Neuronal stem cell (in vitro differentiated cells): Measurements from ENCODE around the gene CNKSR2.
A peak's percentile ranks its signal among the peaks of the same experiment; 100 is the strongest.

ENCODE experiments used
- DNase-seq: peaks from one replicate; pipeline ENCODE4 v3.0.0-alpha.2; 2013; ENCODE audit warnings: low spot score
- H2AFZ ChIP-seq: one replicate; pipeline ENCODE4 v1.6.1; 2013; ENCODE audit warnings: mild to moderate bottlenecking, low read length, inconsistent platforms
- H2AK5ac ChIP-seq: 2 replicates; pipeline ENCODE4 v1.6.1; 2013; ENCODE audit warnings: low read depth, mild to moderate bottlenecking, inconsistent platforms, low read length, moderate library complexity, mixed read lengths
- H2BK120ac ChIP-seq: 2 replicates; pipeline ENCODE4 v1.6.1; 2013; ENCODE audit warnings: low read depth, mild to moderate bottlenecking, inconsistent platforms, low read length, moderate library complexity, mixed read lengths
- H2BK12ac ChIP-seq: one replicate; pipeline ENCODE4 v1.6.1; 2013; ENCODE audit warnings: low read length, inconsistent platforms
- H2BK15ac ChIP-seq: 2 replicates; pipeline ENCODE4 v1.6.1; 2013; ENCODE audit warnings: mild to moderate bottlenecking, low read length, inconsistent platforms, mixed read lengths
- H2BK5ac ChIP-seq: one replicate; pipeline ENCODE4 v1.6.1; 2013; ENCODE audit warnings: inconsistent platforms, mild to moderate bottlenecking, low read length, moderate library complexity
- H3K14ac ChIP-seq: one replicate; pipeline ENCODE4 v1.6.1; 2013; ENCODE audit warnings: low read length, inconsistent platforms
- H3K18ac ChIP-seq: 2 replicates; pipeline ENCODE4 v1.6.1; 2013; ENCODE audit warnings: low read length, inconsistent platforms
- H3K23ac ChIP-seq: 2 replicates; pipeline ENCODE4 v1.6.1; 2013; ENCODE audit warnings: low read depth, mild to moderate bottlenecking, mixed read lengths, low read length, inconsistent platforms; ENCODE audit not compliant: poor library complexity
- H3K27ac ChIP-seq: replicated peaks from 3 replicates; pipeline ENCODE4 v1.5.1; 2013; ENCODE audit warnings: low read length, inconsistent platforms
- H3K27me3 ChIP-seq, 3 experiments: 2 replicates each; pipeline ENCODE4 v1.6.1; 2013; ENCODE audit warnings: low read length in 3 of 3, mild to moderate bottlenecking in 2 of 3, inconsistent platforms in 1 of 3, low read depth in 1 of 3, mixed read lengths in 1 of 3, moderate library complexity in 1 of 3; ENCODE audit not compliant: control insufficient read depth in 3 of 3, insufficient read depth in 3 of 3
- H3K36me3 ChIP-seq, 2 donors: replicated peaks in 1 of 2; 2 replicates each; pipeline ENCODE4 v1.6.1; 2013; ENCODE audit warnings: low read length in 2 of 2; ENCODE audit not compliant: control insufficient read depth in 2 of 2, insufficient read depth in 2 of 2
- H3K4ac ChIP-seq: 2 replicates; pipeline ENCODE4 v1.6.1; 2013; ENCODE audit warnings: inconsistent platforms, mild to moderate bottlenecking, low read length, moderate library complexity
- H3K4me1 ChIP-seq, 2 donors: 1 replicate in 1 of 2; 2 replicates in 1 of 2; pipeline ENCODE4 v1.6.1; 2013; ENCODE audit warnings: low read length in 2 of 2, low read depth in 1 of 2; ENCODE audit not compliant: control insufficient read depth in 2 of 2, insufficient read depth in 1 of 2
- H3K4me2 ChIP-seq: one replicate; pipeline ENCODE4 v1.6.1; 2013; ENCODE audit warnings: mild to moderate bottlenecking, low read length, inconsistent platforms; ENCODE audit not compliant: insufficient read depth, poor library complexity, severe bottlenecking
- H3K4me3 ChIP-seq, 2 donors: 2 replicates each; pipeline ENCODE4 v1.5.1; 2013; ENCODE audit warnings: low read length in 2 of 2, mild to moderate bottlenecking in 2 of 2, inconsistent platforms in 1 of 2, moderate library complexity in 1 of 2
- H3K79me1 ChIP-seq: one replicate; pipeline ENCODE4 v1.6.1; 2013; ENCODE audit warnings: low read depth, mild to moderate bottlenecking, inconsistent platforms, low read length, moderate library complexity
- H3K9ac ChIP-seq: one replicate; pipeline ENCODE4 v1.6.1; 2013; ENCODE audit warnings: mild to moderate bottlenecking, low read depth, low read length, inconsistent platforms; ENCODE audit not compliant: poor library complexity
- H3K9me3 ChIP-seq, 2 donors: replicated peaks in 1 of 2; 2 replicates each; pipeline versions ENCODE3 to v1.6.1; 2013; ENCODE audit warnings: low read length in 2 of 2, mild to moderate bottlenecking in 2 of 2, inconsistent platforms in 1 of 2, low read depth in 1 of 2, mixed read lengths in 1 of 2, moderate library complexity in 1 of 2; ENCODE audit not compliant: control insufficient read depth in 2 of 2, insufficient read depth in 1 of 2
- H4K8ac ChIP-seq: one replicate; pipeline ENCODE4 v1.6.1; 2013; ENCODE audit warnings: low read depth, mild to moderate bottlenecking, inconsistent platforms, low read length, moderate library complexity
- H4K91ac ChIP-seq: one replicate; pipeline ENCODE4 v1.6.1; 2013; ENCODE audit warnings: low read length, low read depth, mild to moderate bottlenecking, inconsistent platforms; ENCODE audit not compliant: poor library complexity
- WGBS, 2 donors: extraction: QIAGEN DNeasy Blood & Tissue Kit; methylation state at CpG; one replicate each; pipeline ENCODE4 v1.1.7; 2013; ENCODE audit warnings: missing lambda C conversion rate in 2 of 2, mixed read lengths in 1 of 2; ENCODE audit not compliant: insufficient read length in 2 of 2, insufficient replicate concordance in 1 of 2; ENCODE audit errors: extremely low coverage in 2 of 2; 5-methylcytosine and 5-hydroxymethylcytosine counted together

CNKSR2 gene

DNA sequence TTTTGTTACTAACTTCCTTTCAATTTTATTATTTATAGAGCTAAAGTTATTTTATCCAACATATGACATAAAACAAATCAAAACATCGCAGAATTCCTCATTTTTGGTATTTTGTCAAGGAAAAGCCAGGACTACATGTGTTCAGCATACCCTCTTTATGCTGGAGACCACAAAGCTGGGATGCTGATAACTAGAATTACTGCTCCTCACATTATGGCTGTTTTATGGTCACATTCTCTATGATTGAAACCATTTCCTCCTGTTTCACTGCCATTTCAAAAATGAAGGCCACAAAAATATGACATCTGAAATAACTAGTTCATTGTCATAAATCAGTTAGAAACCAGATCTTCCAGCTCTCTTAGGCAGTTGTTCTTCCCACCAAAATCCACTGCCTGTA, 242.2 kb downstream of the CNKSR2 start:
- Histone ChIP-seq H3K9ac (no peak overlapping the region), H4K8ac (no peak overlapping the region), H3K14ac (no peak overlapping the region), H2BK5ac (no peak overlapping the region), H3K4me2 (no peak overlapping the region), H3K27ac (no peak overlapping the region), H3K4me1 (no peaks in the 10 kb centered on the region), H2BK12ac (no peak overlapping the region), H2BK15ac (no peak overlapping the region), H3K9me3 (no peaks in the 10 kb centered on the region), H3K23ac (no peak overlapping the region), H3K79me1 (no peaks in the 10 kb centered on the region), H3K4ac (no peak overlapping the region), H2AFZ (no peak overlapping the region), H2AK5ac (no peak overlapping the region), H3K4me3 (no peak overlapping the region), H3K36me3 (no peaks in the 10 kb centered on the region), H2BK120ac (no peak overlapping the region), H3K18ac (no peak overlapping the region), H3K27me3 (no peaks in the 10 kb centered on the region), H4K91ac (no peak overlapping the region)
- no CpG with 5 or more reads among the region's 1 CpG for WGBS, 2 donors
- DNase-seq = no peak

DNA sequence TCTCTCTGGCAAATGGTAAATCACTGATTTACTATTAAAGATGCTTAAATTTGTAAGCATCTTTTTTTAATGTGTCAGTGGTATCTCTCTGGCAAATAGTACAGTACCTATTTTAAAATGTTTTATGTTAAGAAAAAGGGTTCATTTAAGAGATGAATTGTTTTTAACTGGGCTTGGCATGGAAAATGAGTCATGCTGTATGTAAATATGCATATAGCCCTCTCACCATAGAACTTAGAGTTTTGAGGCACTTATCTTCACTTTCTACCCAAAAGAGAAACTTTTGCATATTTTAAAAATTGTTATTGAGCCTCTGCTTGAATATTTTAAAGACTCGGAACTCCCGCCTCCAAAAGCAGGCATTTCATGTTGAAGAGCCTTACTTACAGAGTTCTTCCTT, 246.0 kb downstream of the CNKSR2 start:
- H3K4me1 ChIP-seq = no peaks in the 10 kb centered on the region
- DNase-seq = no peak
- H2BK5ac ChIP-seq = no peak overlapping the region
- no peak overlapping the region for H3K27ac ChIP-seq
- no peak overlapping the region for H3K4me2 ChIP-seq
- H3K14ac ChIP-seq = no peak overlapping the region
- no peak overlapping the region for H4K8ac ChIP-seq
- H3K4ac ChIP-seq = no peak overlapping the region
- H2BK120ac ChIP-seq = no peak overlapping the region
- no peak overlapping the region for H3K9ac ChIP-seq
- H2AFZ ChIP-seq = no peak overlapping the region
- no peak overlapping the region for H3K4me3 ChIP-seq
- no peaks in the 10 kb centered on the region for H3K27me3 ChIP-seq
- H3K9me3 ChIP-seq = no peaks in the 10 kb centered on the region
- no peaks in the 10 kb centered on the region for H3K36me3 ChIP-seq
- H3K79me1 ChIP-seq = no peaks in the 10 kb centered on the region
- no CpG with 5 or more reads among the region's 2 CpGs for WGBS, 2 donors
- no peak overlapping the region for H2BK15ac ChIP-seq
- H2AK5ac ChIP-seq = no peak overlapping the region
- no peak overlapping the region for H4K91ac ChIP-seq
- no peak overlapping the region for H3K23ac ChIP-seq
- no peak overlapping the region for H3K18ac ChIP-seq
- H2BK12ac ChIP-seq = no peak overlapping the region

DNA sequence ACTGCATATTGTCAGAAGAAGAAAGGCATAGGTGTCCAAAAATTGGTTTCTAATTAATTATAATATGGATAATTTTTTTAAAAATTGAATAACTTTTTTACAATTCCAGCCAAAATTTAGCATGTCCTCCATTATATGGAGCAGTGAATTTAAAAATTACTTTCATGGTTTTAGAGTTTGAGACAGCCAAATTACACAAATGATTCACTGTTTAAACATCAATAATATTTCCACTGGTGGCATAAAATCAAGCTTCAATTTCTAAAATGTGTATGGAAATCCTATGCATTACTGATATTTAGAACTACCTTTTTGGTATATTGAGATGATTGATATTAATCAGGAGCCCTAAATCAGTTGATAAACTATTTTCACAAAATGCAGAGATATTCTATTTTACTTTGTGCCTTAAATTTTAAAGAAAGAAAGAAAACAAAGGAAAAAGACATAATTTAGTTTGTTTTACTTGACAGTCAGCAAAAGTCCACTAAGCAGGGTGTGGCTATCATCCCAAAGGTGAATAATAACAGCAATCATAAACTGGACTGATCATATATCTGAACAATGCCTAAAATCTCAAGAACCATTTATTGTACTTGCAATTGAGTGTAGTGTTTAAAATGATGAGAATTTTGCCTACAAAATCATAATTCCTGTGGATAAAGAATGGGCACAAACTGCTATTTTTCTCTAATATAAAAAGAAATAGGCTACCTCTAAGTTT, 249.7 kb downstream of the CNKSR2 start:
- Histone ChIP-seq H3K4me2 (no peak overlapping the region), H3K4me1 (no peaks in the 10 kb centered on the region), H3K27ac (no peak overlapping the region), H3K9ac (no peak overlapping the region), H4K91ac (no peak overlapping the region), H3K27me3 (no peaks in the 10 kb centered on the region), H4K8ac (no peak overlapping the region), H2AK5ac (no peak overlapping the region), H2BK15ac (no peak overlapping the region), H3K9me3 (no peaks in the 10 kb centered on the region), H3K23ac (no peak overlapping the region), H2AFZ (no peak overlapping the region), H3K4me3 (no peak overlapping the region), H3K4ac (no peak overlapping the region), H3K36me3 (no peaks in the 10 kb centered on the region), H2BK120ac (no peak overlapping the region), H3K18ac (no peak overlapping the region), H3K79me1 (no peaks in the 10 kb centered on the region), H2BK12ac (no peak overlapping the region), H2BK5ac (no peak overlapping the region), H3K14ac (no peak overlapping the region)
- no peak for DNase-seq

GRCh38 chrX:21632027-21632426, 257.8 kb downstream of the CNKSR2 start:
- no peak overlapping the region for H2AK5ac ChIP-seq
- H3K36me3 ChIP-seq = no peaks in the 10 kb centered on the region
- no peak overlapping the region for H3K4me2 ChIP-seq
- no peak overlapping the region for H3K4ac ChIP-seq
- no CpG with 5 or more reads among the region's 2 CpGs for WGBS, 2 donors
- no peak overlapping the region for H3K23ac ChIP-seq
- H4K8ac ChIP-seq = no peak overlapping the region
- H3K9me3 ChIP-seq = peaks cover 0 to 7% of the 10 kb centered on the region in 2 donors
- no peak overlapping the region for H4K91ac ChIP-seq
- no peak overlapping the region for H3K18ac ChIP-seq
- no peak overlapping the region for H2BK15ac ChIP-seq
- H2BK12ac ChIP-seq = no peak overlapping the region
- H2BK5ac ChIP-seq = no peak overlapping the region
- H3K27ac ChIP-seq = no peak overlapping the region
- H3K79me1 ChIP-seq = no peaks in the 10 kb centered on the region
- DNase-seq = peak; percentile 9
- no peak overlapping the region for H3K4me3 ChIP-seq
- H3K9ac ChIP-seq = no peak overlapping the region
- H3K27me3 ChIP-seq = no peaks in the 10 kb centered on the region
- H2BK120ac ChIP-seq = no peak overlapping the region
- H3K14ac ChIP-seq = no peak overlapping the region
- H3K4me1 ChIP-seq = peaks cover 0 to 15% of the 10 kb centered on the region in 2 donors
- no peak overlapping the region for H2AFZ ChIP-seq
